ENCODE results near the gene CLEC18A. TPM values are rescaled to one million over a fixed set of nuclear protein-coding genes. Genes with fewer than 3 reads are reported as not detected.
A peak's percentile ranks its signal among the peaks of the same experiment; 100 is the strongest.

CLEC18A gene
- total RNA-seq, 1 donor from 2014 or later = 4.5 TPM

- Mint-ChIP-seq H3K9me3 (ENCODE audit: low read depth) (no peaks in the 10 kb centered on the region), H3K27me3 (ENCODE audit: low read depth) (no peaks in the 10 kb centered on the region), H3K27ac (ENCODE audit: unreplicated experiment) (no peak overlapping the region), H3K4me3 (ENCODE audit: unreplicated experiment) (no peak overlapping the region), H3K4me1 (ENCODE audit: low read depth) (peaks cover 52% of the 10 kb centered on the region), H3K36me3 (ENCODE audit: low read depth) (peaks cover 31% of the 10 kb centered on the region)
- DNase-seq (ENCODE audit: low spot score) = peak; percentile 61
- TF ChIP-seq, protein P1, sequence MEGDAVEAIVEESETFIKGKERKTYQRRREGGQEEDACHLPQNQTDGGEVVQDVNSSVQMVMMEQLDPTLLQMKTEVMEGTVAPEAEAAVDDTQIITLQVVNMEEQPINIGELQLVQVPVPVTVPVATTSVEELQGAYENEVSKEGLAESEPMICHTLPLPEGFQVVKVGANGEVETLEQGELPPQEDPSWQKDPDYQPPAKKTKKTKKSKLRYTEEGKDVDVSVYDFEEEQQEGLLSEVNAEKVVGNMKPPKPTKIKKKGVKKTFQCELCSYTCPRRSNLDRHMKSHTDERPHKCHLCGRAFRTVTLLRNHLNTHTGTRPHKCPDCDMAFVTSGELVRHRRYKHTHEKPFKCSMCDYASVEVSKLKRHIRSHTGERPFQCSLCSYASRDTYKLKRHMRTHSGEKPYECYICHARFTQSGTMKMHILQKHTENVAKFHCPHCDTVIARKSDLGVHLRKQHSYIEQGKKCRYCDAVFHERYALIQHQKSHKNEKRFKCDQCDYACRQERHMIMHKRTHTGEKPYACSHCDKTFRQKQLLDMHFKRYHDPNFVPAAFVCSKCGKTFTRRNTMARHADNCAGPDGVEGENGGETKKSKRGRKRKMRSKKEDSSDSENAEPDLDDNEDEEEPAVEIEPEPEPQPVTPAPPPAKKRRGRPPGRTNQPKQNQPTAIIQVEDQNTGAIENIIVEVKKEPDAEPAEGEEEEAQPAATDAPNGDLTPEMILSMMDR (IDR thresholded peaks at IDR 0.05) = no peak
Measured at GRCh38 chr16:69929480-69929879, 21.7 kb upstream of the CLEC18A start.

- TF ChIP-seq, protein P1 (IDR thresholded peaks at IDR 0.05) = peak; percentile 93
- H3K4me1 Mint-ChIP-seq (ENCODE audit: low read depth) = peaks cover 44% of the 10 kb centered on the region
- peak; percentile 68 for DNase-seq (ENCODE audit: low spot score)
- no peaks in the 10 kb centered on the region for H3K9me3 Mint-ChIP-seq (ENCODE audit: low read depth)
- no peaks in the 10 kb centered on the region for H3K27me3 Mint-ChIP-seq (ENCODE audit: low read depth)
- no peak overlapping the region for H3K27ac Mint-ChIP-seq (ENCODE audit: unreplicated experiment)
- peaks cover 31% of the 10 kb centered on the region for H3K36me3 Mint-ChIP-seq (ENCODE audit: low read depth)
- H3K4me3 Mint-ChIP-seq (ENCODE audit: unreplicated experiment) = no peak overlapping the region
Measured at GRCh38 chr16:69930117-69930776, 20.9 kb upstream of the CLEC18A start.

DNA sequence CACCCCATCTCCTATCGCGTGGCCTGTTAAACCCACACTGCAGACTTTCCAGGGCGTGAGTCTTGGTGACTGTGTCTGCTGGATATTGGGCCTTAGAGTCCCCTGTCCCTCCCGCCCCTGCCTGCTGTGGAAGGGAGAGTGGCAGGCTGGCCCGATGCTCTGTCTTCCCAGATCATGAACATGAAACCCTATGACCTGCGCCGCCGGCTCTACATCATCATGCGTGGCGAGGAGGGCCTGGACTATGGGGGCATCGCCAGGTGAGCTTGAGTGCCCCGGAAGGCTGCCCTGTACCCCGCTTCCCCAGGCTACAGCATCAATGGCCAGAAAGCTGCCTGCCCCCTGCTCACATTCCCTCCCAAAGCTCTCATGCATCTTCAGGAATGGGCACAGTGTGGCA is 19.5 kb upstream of the CLEC18A start:
- no peaks in the 10 kb centered on the region for H3K27me3 Mint-ChIP-seq (ENCODE audit: low read depth)
- H3K27ac Mint-ChIP-seq (ENCODE audit: unreplicated experiment) = no peak overlapping the region
- TF ChIP-seq, protein P1 (IDR thresholded peaks at IDR 0.05) = no peak
- peaks cover 37% of the 10 kb centered on the region for H3K36me3 Mint-ChIP-seq (ENCODE audit: low read depth)
- H3K4me1 Mint-ChIP-seq (ENCODE audit: low read depth) = peaks cover 30% of the 10 kb centered on the region
- H3K4me3 Mint-ChIP-seq (ENCODE audit: unreplicated experiment) = no peak overlapping the region
- H3K9me3 Mint-ChIP-seq (ENCODE audit: low read depth) = no peaks in the 10 kb centered on the region
- DNase-seq (ENCODE audit: low spot score) = peak; percentile 62

DNA sequence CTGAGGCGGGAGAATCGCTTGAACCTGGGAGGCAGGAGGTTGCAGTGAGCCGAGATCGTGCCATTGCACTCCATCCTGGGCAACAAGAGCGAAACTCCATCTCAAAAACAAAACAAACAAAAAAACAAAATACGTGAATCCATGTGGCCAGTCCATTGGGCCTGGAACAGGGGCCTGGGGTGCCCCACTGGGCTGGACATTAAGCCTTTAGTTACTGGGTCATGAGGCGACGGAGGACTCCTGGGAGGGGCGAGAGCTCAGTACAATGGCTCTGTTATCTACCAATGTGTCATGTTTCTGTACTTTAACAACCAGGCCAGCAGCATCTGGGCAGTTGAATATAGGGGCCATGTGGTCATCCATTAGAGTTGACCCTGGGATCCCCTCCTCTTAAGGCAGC is 18.9 kb upstream of the CLEC18A start:
- H3K36me3 Mint-ChIP-seq (ENCODE audit: low read depth) = peaks cover 42% of the 10 kb centered on the region
- TF ChIP-seq, protein P1 (IDR thresholded peaks at IDR 0.05) = no peak
- H3K4me1 Mint-ChIP-seq (ENCODE audit: low read depth) = peaks cover 24% of the 10 kb centered on the region
- no peaks in the 10 kb centered on the region for H3K9me3 Mint-ChIP-seq (ENCODE audit: low read depth)
- DNase-seq (ENCODE audit: low spot score) = peak; percentile 36
- peak overlapping the region; percentile 66 for H3K27ac Mint-ChIP-seq (ENCODE audit: unreplicated experiment)
- no peak overlapping the region for H3K4me3 Mint-ChIP-seq (ENCODE audit: unreplicated experiment)
- no peaks in the 10 kb centered on the region for H3K27me3 Mint-ChIP-seq (ENCODE audit: low read depth)

DNA sequence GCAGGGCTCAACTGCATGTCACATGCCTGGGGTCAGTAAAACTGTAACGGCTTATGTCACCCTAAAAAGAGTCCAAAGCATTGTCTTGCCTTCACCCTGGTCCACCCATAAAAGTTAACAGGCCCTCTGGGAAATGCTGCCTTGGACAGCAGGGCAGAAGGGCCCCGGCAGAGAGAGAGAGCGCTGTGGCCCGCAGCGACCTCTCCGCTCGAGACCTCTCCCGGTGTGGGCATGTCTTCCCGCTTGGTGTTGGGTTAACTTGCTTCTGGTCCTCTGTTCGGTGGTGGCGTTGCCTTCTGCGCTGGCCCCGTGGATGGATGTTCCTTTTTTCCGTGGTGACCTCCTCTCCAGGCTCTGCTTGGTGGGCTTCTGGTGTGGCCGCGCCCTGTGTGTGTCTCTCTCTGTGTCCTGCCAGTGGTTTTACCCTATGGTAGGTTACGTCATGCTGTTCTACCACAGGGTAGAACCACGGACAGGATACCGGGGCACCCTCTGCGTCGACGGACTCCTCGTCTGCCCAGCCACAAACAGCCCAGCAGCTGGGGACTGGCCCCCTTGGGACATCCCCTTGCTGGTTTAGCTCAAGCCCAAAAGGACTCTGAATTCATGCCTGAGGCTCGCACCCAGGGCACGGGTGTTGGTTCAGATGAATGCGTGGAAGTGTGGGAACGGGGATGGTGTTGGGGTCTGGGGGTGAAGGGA is 18.3 kb upstream of the CLEC18A start:
- Mint-ChIP-seq H3K4me3 (ENCODE audit: unreplicated experiment) (no peak overlapping the region), H3K9me3 (ENCODE audit: low read depth) (no peaks in the 10 kb centered on the region), H3K27ac (ENCODE audit: unreplicated experiment) (no peak overlapping the region), H3K27me3 (ENCODE audit: low read depth) (no peaks in the 10 kb centered on the region), H3K36me3 (ENCODE audit: low read depth) (peaks cover 47% of the 10 kb centered on the region), H3K4me1 (ENCODE audit: low read depth) (peaks cover 19% of the 10 kb centered on the region)
- peak; percentile 85 for DNase-seq (ENCODE audit: low spot score)
- TF ChIP-seq, protein P1 (IDR thresholded peaks at IDR 0.05) = no peak
